KOPT-K1 (cell line): ENCODE data around the gene B3GALT6.
A peak's percentile ranks its signal among the peaks of the same experiment; 100 is the strongest.
"Not testable (repeated sequence)": the region's sequence is repeated elsewhere in the genome, so short reads cannot be mapped to it uniquely, and the experiment has no call there.

Source experiments
- H3K27ac ChIP-seq: fragments of 200-600 bp; sonication (generic); 2 replicates; pipeline ENCODE4 v1.5.1; 2016; ENCODE audit warnings: antibody characterized with exemption, mild to moderate bottlenecking, low read depth, low read length; ENCODE audit not compliant: poor library complexity, severe bottlenecking
- H3K36me3 ChIP-seq: fragments of 200-600 bp; sonication (generic); 2 replicates; pipeline ENCODE4 v1.5.1; 2017; ENCODE audit warnings: antibody characterized with exemption, mild to moderate bottlenecking, low read length, moderate library complexity; ENCODE audit not compliant: insufficient read depth
- H3K9me3 ChIP-seq: fragments of 200-600 bp; sonication (generic); 2 replicates; pipeline ENCODE4 v1.5.1; 2017; ENCODE audit warnings: antibody characterized with exemption, low read length, mild to moderate bottlenecking; ENCODE audit not compliant: insufficient read depth, poor library complexity, severe bottlenecking

Gene B3GALT6

DNA sequence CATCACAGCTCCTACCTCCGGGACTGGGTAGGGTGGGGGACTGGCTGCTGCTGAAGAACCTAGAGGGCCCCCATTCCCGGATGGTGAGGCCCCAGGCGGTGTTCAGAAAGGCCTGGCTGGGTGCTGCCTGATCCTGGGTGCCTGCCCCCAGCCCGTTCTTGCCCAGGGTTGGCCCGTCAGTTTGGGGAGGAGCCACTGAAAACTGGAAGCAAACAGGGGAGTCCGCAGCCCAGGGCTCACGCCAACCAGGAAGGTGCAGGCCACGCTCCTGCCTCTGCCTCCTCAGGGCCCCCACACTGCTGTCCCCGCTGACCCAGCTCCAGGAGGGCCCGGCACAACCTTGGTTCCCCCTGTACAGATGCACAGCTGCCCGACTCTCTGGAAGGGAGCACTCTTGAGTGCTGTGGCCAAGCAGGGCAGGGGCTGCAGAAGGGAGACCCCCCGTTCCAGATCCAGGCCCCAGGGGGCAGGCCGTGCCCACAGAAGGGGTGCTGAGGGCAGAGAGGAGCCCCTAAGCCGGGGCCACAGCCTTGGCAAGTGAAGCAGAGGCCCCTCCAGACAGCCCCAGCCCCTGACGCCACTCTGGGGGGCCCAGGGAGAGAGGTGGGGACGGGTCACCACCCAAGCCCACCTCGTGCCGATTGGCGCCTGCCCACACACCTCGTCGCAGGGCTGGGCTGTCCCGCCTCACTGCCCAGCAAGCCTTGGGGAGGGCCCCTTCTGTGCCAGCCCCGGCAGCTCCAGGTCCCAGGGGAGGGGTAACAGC, 9.0 kb downstream of the B3GALT6 start:
- Histone ChIP-seq H3K27ac (no peak overlapping the region), H3K36me3 (no peaks in the 10 kb centered on the region; the same call in 1 of the 2 replicates), H3K9me3 (no peaks in the 10 kb centered on the region)

GRCh38 chr1:1241588-1242219, 9.7 kb downstream of the B3GALT6 start:
- Histone ChIP-seq H3K36me3 (no peaks in the 10 kb centered on the region; the same call in 1 of the 2 replicates), H3K9me3 (no peaks in the 10 kb centered on the region), H3K27ac (no peak overlapping the region)

DNA sequence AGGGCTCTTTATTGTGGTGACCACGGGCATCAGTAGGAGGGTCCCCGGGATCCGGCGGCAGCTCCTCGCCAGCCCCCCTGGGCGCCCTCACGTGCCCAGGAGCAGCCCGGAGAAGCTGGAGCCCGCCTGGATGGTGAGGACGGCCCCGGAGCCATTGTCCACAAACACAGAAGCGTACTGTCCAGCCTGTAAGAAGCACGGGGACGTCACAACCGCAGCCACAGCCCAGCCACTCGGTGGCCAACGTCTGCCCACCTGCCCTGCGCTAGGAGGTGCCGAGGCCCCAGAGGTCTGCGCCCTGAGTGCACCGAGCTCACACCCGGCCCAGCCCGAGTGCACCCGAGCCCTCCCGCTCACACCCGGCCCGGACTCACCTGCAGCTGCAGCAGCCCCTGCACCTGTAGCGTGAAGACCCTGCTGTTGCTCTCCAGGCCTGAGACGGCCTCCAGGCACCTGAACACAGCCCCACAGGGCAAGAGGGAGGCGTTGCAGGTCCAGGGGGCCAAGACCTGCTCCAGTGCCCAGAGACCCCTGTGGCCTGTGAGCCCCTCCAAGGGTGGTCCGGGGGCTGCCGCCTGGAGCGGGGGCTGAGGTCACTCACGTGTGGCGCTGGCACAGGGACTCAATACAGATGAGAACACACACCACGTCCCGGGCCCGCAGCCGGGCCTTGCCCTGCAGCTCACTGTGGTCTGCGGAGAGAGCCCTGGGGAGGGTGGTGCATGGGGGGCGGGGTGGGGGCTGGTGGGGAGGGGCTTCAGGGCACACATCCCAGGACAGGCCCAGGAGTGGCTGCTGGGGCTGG, 10.6 kb downstream of the B3GALT6 start:
- Histone ChIP-seq H3K36me3 (no peaks in the 10 kb centered on the region), H3K9me3 (no peaks in the 10 kb centered on the region), H3K27ac (no peak overlapping the region)

DNA sequence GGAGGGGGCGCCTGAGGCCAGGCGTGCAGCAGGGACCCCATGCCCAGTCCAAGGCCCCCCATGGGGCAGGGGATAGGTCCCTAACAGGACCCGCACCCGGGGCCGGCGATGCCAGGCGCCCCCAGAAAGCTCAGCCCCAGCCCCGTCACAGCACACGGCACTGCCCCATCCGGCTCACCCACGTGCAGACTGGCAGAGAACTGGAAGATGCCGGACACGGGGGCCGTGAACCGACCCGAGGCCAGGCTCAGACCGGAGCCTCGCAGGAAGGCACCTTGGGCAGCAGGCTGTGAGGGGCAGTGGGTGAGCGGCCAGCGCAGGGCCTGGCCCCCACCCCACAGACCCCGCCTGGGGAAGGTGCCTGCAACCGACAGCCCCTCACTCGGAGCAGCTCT, 11.2 kb downstream of the B3GALT6 start:
- no peaks in the 10 kb centered on the region for H3K36me3 ChIP-seq
- no peaks in the 10 kb centered on the region for H3K9me3 ChIP-seq
- H3K27ac ChIP-seq: no peak overlapping the region

- Histone ChIP-seq H3K9me3 (no peaks in the 10 kb centered on the region), H3K27ac (no peak overlapping the region), H3K36me3 (no peaks in the 10 kb centered on the region)
Observed at GRCh38 chr1:1243807-1244191, 11.8 kb downstream of the B3GALT6 start.

DNA sequence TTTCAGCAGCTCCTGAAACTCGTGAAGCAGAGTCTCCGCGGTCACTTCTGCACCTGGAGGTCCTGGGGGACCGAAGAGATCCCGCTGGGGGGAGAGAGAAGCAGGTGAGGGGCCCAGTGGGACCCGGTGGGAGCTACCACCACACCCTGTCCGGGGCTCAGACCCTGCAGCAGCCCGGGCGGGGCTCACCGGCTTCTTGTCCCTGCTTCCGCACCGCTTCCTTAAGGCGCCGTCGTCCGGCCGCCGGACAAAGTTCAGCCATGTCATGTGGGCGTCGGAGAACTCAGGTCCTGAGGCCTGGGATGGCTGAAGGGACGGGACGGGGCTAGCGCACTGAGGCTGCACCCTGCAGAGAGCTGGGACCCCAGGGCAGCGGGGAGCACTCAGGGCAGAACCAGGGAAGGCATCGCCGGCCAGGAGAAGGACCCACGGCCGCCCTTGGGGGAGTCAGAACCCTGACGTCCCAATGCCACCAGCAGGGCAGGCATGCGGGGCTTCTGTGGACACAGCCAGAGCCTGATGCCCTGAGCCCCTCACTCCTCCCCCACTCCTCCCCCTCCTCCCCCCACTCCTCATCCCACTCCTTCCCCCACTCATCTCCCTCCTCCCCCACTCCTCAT, 12.3 kb downstream of the B3GALT6 start:
- Histone ChIP-seq H3K36me3 (no peaks in the 10 kb centered on the region), H3K27ac (no peak overlapping the region), H3K9me3 (no peaks in the 10 kb centered on the region)

GRCh38 chr1:1245178-1245816, 13.3 kb downstream of the B3GALT6 start:
- H3K36me3 ChIP-seq: no peaks in the 10 kb centered on the region
- no peaks in the 10 kb centered on the region for H3K9me3 ChIP-seq
- H3K27ac ChIP-seq: no peak overlapping the region

GRCh38 chr1:1245817-1246576, 14.0 kb downstream of the B3GALT6 start:
- no peak overlapping the region for H3K27ac ChIP-seq
- H3K9me3 ChIP-seq: no peaks in the 10 kb centered on the region
- H3K36me3 ChIP-seq: no peaks in the 10 kb centered on the region

GRCh38 chr1:1246577-1247340, 14.7 kb downstream of the B3GALT6 start, which contains the start of gene C1QTNF12:
Gene C1QTNF12 (minus strand): TSS chr1:1246722. CDS start chr1:1246690, 32 bp downstream.
- Histone ChIP-seq H3K9me3 (no peaks in the 10 kb centered on the region), H3K36me3 (no peaks in the 10 kb centered on the region), H3K27ac (no peak within 1 kb of the TSS)

DNA sequence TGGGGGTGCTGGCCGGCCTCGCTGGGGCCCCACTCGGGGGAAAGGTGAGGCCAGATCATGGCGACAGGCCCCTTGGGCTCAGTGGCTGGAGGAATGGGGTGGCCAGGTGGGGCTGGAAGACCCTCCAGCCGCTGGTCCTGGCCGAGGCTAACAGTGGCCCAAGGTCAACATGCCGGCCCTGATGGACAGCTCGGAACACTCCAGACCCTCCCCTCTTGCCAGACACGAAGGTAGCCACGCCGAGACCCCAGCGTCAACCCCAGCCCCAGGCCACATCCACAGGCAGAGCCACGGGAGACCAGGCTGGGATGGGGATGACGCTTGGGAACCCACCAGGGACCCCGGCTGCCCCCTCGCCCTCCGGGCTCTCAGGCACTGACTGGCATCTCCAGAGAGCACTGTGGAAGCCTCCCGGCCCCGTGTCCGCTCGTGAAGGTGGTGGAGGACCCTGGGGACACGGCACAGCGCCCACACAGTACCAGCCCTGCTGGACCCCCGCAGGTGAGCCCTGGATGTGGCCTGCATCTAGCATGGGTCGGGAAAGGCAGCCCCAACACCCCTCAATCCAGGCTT, 15.4 kb downstream of the B3GALT6 start:
- Histone ChIP-seq H3K36me3 (0 out of 2 replicates have a peak, but pooled peaks cover 2% of the 10 kb centered on the region), H3K9me3 (no peaks in the 10 kb centered on the region), H3K27ac (no peak overlapping the region)

DNA sequence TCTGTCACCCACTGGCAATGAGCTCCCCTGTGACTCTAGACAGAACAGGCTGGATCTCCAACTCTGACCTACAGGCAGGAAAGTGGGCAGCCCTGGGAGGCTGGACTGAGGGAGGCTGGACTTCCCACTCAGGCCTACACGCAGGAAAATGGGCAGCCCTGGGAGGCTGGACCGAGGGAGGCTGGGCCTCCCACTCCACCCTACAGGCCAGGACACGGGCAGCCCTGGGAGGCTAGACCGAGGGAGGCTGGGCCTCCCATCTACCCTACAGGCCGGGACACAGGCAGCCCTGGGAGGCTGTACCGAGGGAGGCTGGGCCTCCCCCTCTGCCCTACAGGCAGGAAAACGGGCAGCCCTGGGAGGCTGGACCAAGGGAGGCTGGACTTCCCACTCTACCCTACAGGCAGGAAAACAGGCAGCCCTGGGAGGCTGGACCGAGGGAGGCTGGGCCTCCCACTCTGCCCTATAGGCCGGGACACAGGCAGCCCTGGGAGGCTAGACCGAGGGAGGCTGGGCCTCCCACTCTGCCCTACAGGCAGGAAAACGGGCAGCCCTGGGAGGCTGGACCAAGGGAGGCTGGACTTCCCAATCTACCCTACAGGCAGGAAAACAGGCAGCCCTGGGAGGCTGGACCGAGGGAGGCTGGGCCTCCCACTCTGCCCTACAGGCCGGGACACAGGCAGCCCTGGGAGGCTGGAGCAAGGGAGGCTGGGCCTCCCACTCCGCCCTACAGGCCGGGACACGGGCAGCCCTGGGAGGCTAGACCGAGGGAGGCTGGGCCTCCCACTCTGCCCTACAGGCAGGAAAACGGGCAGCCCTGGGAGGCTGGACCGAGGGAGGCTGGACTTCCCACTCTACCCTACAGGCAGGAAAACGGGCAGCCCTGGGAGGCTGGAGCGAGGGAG, 16.2 kb downstream of the B3GALT6 start:
- H3K36me3 ChIP-seq: peaks cover 10% of the 10 kb centered on the region; the same call in 1 of the 2 replicates
- not testable (repeated sequence) for H3K9me3 ChIP-seq, H3K27ac ChIP-seq

DNA sequence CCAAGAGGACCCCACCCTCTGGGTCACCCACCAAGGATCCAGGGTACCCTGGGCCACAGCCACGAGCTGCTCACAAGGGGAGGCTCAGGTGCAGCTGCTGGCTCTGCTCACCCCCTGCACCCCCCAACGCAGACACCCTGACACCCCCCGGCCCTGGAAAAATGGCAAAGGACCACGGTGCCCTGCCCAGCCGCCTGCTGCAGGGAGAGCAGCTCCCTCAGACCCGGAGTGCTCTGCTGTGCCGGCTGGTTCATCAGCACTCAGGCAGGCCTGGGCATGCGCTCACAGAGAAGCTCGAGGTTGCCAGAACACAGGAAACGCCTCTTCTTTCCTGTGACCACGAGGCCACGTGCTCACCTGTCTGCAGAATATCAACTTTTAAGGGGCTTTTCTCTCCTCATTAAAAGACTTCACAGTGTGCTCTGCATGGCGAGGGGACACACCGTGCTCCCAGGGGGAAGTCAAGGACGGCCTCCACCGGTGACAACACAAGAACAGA, 18.8 kb downstream of the B3GALT6 start:
- Histone ChIP-seq H3K9me3 (no peaks in the 10 kb centered on the region), H3K27ac (peak overlapping the region; percentile 62), H3K36me3 (peaks cover 36% of the 10 kb centered on the region)
